Posterior cingulate gyrus (tissue), 11 donors: ENCODE data around the gene EED.
A peak's percentile ranks its signal among the peaks of the same experiment; 100 is the strongest.
"Not testable (repeated sequence)": the region's sequence is repeated elsewhere in the genome, so short reads cannot be mapped to it uniquely, and the experiment has no call there.

Experiments used
- DNase-seq, 10 donors: peaks; one replicate each; pipeline versions ENCODE4 v3.0.0 to v3.0.0-alpha.2; 2020 to 2021; ENCODE audit warnings: mixed read lengths in 3 of 10
- intact Hi-C: fragments of 100-400 bp; cut with DNase I; formaldehyde crosslinking; loops from one replicate; pipeline ENCODE4 v1.15.1; 2023

The EED gene

DNA sequence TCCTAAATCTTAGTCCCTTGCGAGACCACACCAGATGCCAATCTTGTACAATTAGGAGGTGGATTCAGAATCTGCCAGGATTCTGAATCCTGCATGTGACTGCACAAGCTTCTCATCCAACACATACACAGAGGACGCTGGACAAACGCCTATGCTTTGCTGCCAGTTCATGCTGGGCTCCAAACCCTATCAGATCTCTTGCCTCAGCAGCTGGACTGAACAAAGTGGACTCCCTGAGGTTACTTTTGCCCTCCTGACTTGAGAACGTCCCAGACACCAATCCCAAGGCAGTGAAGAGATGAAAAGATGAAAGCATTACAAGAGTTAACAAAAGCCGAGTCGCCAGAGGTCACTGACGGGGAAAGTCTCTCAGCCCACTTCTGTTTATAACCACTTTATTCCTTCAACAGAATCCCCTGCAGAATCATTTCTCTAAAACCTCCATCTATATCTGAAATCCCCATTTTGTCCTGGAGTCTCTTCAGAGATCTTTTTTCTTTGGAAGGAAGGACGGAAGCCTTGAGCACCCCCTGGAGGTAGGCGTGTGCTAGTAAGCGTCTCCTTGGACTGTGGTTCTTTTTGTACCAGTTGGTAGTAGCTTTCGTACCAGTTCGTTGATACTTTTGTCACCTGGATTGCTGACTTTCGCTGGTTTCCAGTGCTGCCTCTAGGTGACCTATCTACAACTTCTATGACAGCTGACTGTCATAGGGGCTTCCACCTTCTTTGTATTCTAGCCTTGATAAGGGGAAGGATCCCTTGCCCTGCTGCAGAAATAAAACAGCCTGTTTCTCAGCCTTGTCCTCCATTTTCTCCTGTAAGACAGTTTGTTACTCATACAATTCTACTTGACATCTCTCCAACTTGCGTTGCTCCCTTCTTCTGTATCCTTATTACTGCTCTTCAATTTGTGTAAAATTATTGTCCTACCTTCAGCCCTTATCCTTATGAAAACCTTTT lies 26.1 kb upstream of the EED start:
- intact Hi-C loops, result loop anchor here (1.0 to 10.0 kb wide), 2 partner anchors 277 to 364 kb away; partner anchors contain the start of gene CCDC83
- DNase-seq, result peak in 8 of 10 donors; percentile 19 to 93 (median 64)

DNA sequence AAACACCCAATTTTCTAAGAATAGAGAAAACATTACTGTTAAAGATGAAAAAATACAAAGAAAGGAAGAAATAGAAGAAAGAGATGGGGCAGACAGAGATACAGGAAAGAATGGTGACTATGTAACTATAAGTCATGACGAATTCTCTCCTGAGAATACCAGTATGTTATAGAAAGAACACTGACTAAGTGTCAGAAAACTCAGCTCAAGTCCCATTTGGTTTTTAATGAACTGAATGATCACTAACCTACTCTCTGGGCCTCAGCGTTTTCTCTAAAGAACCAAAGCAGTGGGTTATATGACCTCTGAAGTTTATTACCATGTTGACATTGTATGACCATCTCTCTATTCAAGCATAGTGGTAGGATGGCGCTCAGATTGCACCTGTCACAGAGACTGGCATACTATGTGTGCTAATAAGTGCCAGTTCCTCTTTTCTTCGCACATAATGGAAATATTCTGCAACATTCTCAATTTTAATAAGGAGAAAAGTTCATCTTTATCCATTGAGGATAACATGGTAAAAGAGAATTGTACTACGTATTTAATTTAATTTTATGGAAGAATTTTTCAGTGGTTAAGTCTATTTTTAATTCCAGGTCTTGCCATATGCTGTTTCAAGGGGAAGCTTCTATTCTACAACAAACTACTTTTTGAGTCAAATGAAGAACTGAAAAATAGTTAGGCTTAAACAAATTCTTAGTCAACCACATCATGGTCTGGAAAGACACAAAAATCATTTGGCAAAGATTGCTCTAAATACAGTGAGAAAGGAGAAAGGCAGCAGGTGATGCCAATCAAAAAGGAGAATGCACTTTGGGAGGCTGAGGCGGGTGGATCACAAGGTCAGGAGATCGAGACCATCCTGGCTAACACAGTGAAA lies 25.0 kb upstream of the EED start:
- intact Hi-C loops, result loop anchor here (10.0 kb wide), 1 partner anchor 365 kb away; the partner anchor contains the start of gene CCDC83
- DNase-seq, result no peak

DNA sequence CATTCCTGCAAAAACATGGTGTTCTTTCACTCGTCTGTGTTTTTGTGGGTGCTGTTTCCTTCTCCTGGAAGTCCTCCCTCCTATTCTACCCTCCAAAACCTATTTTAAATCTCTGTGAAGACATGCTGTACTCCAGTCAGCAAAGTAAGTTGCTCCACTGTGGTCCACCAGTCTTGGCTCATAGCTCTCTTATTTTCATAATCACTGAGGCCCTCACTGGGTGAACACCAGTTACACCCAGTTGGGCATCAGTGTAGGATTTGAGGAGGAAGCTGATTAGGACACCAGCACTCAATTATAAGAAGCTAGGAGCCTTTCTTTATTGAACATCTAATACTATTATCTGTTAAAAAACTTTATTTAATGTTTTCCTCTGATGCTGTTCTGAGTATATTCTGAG lies 23.9 kb upstream of the EED start:
- intact Hi-C loops, result no loop called here
- no peak for DNase-seq

DNA sequence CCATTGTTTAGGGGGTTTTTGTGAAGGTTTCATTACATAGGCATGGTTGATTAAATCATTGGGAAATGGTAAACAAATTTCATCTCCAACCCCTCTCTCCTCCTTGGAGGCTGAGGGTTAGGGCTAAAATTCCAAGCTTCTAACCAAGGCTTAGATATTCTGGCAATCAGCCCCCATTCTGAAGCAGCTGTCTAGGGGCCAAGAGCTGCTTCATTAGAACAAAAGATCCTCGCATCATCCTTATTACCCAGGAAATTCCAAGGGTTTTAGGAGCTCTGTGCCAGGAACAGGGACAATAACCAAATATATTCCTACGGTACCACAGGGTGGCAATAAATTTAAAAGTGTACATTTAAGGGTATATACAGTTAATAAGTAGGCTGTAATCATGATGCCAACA lies 22.5 kb upstream of the EED start:
- intact Hi-C loops, result no loop called here

DNA sequence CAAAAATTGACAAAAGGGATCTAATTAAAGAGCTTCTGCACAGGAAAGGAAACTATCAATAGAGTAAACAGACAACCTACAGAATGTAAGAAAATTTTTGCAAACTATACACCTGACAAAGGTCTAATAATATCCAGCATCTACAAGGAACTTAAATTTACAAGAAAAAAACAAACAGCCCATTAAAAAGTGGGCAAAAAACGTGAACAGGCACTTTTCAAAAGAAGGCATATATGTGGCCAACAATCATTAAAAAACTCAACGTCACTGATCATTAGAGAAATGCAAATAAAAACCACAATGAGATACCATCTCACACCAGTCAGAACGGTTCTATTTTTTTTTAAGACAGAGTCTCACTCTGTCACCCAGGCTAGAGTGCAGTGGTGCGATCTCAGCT lies 20.0 kb upstream of the EED start:
- intact Hi-C loops, DNase-seq: not testable (repeated sequence)

More for the DNA sequence above, 22.5 kb upstream of the EED start:
- no peak for DNase-seq

DNA sequence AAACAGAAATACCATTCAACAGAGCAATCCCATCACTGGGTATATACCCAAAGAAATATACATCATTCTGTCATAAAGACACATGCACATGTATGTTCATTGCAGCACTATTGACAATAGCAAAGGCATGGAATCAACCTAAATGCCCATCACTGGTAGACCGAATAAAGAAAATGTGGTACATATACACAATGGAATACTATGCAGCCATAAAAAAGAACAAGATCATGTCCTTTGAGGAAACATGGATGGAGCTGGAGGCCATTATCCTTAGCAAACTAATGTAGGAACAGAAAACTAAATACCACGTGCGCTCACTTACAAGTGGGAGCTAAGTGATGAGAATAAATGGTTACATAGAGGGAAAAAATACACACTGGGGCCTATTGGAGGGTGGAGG lies 19.2 kb upstream of the EED start:
- intact Hi-C loops, DNase-seq: not testable (repeated sequence)

DNA sequence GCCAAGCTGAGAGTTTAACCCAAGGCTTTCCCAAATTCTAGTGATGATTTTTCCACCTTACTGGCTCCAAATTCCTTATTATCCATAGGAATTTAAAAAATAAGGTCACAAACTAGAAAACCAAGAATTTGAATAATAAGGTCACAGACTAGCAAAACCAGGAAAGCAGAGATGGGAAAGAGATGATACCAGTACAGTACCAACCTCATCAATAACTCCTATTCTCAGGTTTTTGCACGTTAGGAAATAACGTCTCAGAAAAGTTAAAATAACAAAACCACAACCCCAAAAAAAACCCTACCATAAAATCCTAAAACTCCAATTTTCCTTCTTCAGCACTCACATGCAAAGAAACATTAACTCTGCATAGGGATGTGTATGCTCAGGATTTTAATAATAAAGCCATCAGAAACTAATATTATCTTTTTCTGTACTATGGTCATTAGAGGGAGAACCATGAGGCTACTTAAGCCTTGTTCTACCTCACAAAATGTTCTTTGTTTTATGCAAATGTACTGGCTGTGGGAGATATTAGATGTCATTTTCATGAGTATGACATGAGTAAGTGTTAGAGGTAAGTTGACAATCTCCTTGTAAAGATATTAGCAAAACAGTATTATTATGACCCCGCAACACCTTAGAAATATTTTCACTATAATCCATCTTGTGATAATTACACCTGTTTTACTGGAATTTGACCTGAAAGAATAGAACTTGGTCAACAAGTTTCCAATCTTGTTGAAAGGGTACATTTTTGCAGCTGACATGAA lies 16.1 kb upstream of the EED start:
- no peak for DNase-seq
- intact Hi-C loops, result no loop called here

DNA sequence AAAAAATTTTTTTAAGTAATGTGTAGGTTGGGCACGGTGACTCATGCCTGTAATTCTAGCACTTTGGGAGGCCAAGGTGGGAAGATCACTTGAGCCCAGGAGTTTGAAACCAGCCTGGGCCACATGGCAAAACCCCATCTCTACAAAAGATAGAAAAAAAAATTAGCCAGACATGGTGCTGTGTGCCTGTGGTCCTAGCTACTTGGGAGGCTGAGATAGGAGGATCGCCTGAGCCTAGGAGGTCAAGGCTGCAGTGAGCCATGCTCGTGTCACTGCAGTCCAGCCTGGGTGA lies 15.6 kb upstream of the EED start:
- DNase-seq, intact Hi-C loops: not testable (repeated sequence)

DNA sequence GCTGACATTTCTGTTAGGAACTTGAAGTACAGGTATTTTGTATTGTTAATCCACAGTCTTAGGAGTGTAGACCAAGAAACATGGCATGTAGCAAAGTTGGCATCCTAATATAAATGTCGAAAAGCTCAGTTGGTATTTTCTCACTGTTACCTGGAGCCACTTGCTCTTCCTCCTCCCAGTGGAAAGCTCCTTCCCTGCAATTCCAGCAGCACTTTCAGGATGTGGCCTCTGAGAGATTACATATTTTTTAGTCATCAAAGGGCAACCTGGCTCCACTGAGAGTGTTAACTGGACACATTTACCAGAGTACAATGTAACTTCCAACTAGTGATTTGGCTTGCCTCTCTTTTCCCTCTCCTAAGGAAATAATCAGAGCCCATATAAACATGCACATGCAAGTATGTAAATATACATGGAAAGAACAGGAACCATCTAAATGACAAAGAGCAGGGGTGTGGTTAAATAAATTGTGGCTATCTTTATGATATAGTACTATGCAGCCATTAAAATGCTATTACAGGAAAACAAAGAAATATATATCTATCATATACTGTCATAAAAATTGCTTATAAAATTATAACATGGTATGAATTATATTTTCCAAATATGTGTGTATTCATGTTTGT lies 14.3 kb upstream of the EED start:
- no peak for DNase-seq
- intact Hi-C loops, result no loop called here

DNA sequence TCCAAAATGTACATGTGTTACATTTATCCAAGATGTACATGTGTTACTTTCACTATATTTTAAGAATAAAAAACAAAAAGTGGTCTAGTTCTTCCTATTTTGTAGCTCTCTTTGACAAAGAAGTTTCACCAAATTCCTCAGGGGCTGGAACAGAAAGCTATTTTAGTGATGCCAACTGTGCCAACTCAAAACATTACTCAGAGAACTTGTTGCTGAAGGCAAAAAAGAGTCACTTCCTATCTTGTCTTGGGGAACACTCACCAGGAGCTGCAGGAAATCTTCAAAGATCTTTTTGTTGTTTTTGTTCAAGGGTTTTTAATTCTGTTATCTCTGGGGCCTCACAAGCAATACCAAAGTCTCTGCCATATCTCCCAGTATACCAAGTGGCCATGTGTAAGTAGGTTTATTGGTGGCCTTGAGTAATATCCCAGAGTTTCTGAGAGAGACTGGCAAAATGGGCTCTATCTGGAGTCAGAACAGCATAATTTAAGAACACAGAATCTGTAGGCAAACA lies 13.6 kb upstream of the EED start:
- intact Hi-C loops, result no loop called here
- DNase-seq, result no peak

DNA sequence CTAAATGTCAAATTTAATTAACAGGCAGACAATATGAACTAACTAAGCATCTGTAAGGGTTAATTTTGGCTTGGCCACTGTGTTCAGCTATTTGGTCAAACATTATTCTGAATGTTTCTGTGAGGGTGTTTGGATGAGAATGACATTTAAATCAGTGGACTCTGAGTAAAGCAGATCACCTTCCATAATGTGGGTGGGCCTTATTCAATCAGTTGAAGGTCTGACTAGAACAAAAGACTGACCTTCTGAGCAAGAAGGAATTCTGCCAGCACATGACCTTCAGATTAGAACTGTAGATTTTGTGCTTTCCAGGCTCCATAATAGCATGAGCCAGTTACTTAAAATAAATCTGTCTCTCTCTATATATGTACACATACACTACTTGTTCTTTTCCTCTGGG lies 12.0 kb upstream of the EED start:
- DNase-seq, result no peak
- intact Hi-C loops, result no loop called here

DNA sequence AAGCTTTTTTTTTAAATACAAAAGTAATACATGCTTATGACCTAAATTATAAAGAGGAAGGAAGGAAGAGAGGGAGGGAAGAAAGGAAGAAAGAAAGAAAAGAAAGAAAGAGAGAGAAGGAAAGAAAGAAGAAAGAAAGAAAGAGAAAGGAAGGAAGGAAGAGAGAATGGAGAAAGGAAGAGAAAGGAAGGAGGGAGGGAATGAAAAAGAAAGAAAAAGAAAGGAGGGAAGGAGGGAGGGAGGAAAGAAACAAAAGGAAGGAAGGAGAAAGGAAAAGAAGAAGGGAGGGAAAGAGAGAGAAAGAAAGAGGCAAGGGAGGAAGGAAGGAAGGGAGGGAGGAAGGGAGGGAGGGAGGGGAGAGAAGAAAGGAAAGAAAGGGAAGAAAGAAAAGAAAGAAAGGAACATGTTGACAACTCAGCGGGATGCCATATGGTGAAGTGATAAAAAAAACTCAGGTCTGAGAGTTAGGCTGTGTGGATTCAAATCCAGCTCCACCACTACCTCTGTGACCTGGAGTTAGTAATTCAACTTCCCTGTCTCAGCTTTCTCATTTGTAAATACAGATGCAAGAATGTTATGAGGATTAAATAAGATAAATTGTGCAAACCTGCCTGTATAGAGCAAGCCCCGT lies 9.6 kb upstream of the EED start:
- intact Hi-C loops, result no loop called here
- no peak for DNase-seq

DNA sequence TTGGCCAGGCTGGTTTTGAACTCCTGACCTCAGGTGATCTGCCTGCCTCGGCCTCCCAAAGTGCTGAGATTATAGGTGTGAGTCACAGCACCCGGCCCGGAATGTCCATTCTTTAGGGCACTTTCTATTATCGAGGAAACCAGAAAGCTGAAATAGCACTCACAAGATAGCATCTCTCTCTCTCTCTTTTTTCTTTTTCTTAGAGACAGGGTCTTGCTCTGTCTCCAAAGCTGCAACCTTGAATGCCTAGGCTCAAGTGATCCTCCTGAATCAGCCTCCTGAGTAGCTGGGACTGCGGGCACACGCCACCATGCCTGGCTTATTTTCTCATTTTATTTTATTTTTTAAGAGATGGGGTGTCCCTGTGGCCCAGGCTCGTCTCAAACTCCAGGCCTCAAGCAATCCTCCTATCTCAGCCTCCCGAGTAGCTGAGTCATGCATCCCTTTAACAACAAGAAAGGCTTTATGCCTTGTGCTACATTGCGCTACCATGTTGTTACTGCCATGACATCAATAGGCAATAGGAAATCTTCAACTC lies 7.2 kb upstream of the EED start:
- intact Hi-C loops, result no loop called here

DNA sequence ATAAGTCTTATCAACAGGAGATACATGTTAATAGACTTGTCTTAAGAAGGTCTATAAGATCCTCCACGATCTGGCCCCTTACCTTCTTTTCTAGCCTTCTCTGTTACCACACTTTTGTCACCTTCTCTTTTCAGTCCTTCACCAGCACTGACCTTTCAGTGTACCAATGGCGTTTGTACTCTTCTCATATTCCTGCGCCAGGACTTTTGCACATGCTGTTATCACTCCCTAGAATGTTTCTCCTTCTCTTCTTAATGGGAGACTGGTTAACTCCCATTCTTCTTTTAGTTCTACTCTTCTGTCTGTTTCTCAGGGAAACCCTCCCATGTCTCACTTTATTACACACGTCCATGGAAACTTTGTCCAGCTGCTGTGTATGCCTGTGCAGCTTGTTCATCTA lies 4.4 kb upstream of the EED start:
- DNase-seq, result no peak
- intact Hi-C loops, result no loop called here

More for the DNA sequence above, 7.2 kb upstream of the EED start:
- DNase-seq, result no peak

DNA sequence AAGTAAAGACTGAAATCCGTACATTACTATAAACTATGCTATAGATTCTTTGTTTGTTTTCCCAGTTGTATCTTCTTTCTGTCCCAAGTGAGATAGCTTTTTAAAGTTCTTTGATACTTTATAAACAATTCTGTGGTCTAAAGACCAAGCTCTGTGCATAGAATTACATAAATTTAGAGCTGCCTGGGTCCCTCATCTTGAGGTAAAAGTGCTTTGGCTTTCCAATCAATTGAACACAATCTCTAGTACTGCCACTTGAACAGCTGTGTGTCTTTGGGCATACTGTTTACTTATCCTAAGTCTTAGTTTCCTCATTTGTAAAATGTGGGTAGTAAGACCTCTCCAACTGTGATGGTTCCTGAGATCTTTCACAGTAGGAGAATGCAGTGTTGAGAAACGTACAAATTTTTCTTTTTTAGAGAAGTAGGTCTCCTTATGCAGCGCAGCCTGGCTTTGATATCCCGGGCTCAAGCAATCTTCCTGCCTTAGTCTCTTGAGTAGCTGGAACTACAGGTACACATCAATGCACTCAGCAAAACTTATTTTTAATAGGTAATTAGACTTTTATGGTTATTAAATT lies 2.5 kb upstream of the EED start:
- intact Hi-C loops, result no loop called here
- DNase-seq, result no peak

DNA sequence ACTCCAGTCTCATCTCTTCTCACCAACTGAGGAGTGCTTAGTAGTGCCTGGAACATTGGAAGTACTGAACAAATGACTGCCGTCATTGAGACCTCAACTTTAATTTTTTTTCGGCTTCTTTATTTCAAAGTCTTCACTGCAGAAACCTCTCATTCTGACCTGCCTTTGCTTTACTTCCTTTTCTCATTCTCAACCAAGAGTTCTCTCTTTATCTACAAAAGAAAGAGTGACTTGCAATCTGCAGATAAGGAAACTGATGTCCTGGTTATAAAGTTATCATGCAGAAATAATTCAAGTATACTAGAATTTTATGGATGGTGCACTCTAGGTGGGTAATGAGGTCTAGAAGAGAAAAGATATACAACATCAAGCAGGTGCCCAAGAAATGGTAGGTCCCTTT lies 1.2 kb upstream of the EED start:
- DNase-seq, result no peak
- intact Hi-C loops, result no loop called here

DNA sequence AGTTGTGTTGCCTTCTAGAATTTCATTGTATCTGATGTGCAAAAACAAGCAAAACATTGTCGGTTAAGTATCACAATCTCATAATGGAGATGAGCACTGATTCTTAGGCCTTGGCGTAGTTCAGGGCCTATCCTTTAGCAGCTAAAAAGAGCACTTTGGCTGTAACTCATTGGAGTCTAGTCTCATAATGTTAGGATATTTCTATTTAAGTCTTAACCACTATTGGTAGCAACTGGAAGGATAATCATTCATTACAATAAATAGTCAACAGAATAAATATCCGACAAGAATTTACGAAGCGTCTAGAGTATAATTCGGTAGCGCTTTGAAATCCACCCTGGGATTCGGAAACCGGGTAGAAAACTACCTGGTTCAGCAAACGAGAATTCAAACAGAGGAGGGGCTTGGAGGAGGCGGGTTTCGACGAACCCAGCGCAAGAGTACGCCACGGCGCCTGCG lies 461 bp upstream of the EED start:
- intact Hi-C loops, result loop anchor here (2.0 kb wide), 1 partner anchor 59 kb away; the partner anchor contains the start of gene HIKESHI
- peak; percentile 80 to 97 (median 83) for DNase-seq
